ENCODE measurements around the gene TIMP2. TPM values are rescaled to one million over a fixed set of nuclear protein-coding genes. Genes with fewer than 3 reads are reported as not detected.

TIMP2 gene
- total and polyA plus RNA-seq, 2 of the 13 experiments (the other 11 are each of a cell fraction or from before 2014, with no cell fraction given): 3.8 to 8.5 TPM

DNA sequence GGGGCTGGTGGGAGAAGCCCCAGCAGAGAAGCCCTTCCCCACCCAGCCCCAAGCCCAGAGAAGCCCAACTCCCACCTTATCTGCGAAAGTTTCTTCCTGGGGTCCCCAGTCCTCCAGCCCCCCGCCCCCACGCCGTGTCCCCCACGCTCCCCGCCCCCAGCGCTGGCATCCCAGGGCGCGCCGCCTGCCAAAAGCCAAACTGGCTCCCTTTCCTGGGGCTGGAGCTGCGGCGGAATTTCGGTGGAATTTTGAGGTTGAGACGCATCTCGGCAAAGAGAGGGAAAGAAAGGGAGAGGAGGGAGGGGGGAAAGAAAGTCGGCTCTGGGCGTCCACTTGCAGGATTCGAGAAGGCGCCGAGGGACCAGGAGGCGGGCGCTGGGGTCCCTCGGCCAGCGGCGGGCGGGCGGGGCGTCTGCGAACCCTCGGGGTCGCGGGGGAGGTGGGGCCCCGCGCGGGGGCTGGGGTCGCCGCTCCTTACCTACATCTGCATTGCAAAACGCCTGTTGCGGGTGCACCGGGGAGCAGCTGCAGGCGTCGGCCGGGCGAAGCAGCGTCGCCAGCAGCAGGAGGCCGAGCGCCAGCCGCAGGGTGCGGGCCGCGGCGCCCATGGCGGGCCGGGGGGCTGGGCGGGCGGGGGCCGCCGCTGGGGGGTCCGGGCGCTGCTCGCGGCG is 571 bp downstream of the TIMP2 start (continued):
- TF ChIP-seq, protein P1, sequence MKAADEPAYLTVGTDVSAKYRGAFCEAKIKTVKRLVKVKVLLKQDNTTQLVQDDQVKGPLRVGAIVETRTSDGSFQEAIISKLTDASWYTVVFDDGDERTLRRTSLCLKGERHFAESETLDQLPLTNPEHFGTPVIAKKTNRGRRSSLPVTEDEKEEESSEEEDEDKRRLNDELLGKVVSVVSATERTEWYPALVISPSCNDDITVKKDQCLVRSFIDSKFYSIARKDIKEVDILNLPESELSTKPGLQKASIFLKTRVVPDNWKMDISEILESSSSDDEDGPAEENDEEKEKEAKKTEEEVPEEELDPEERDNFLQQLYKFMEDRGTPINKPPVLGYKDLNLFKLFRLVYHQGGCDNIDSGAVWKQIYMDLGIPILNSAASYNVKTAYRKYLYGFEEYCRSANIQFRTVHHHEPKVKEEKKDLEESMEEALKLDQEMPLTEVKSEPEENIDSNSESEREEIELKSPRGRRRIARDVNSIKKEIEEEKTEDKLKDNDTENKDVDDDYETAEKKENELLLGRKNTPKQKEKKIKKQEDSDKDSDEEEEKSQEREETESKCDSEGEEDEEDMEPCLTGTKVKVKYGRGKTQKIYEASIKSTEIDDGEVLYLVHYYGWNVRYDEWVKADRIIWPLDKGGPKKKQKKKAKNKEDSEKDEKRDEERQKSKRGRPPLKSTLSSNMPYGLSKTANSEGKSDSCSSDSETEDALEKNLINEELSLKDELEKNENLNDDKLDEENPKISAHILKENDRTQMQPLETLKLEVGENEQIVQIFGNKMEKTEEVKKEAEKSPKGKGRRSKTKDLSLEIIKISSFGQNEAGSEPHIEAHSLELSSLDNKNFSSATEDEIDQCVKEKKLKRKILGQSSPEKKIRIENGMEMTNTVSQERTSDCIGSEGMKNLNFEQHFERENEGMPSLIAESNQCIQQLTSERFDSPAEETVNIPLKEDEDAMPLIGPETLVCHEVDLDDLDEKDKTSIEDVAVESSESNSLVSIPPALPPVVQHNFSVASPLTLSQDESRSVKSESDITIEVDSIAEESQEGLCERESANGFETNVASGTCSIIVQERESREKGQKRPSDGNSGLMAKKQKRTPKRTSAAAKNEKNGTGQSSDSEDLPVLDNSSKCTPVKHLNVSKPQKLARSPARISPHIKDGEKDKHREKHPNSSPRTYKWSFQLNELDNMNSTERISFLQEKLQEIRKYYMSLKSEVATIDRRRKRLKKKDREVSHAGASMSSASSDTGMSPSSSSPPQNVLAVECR (CRISPR knock-in tag; IDR thresholded peaks at IDR 0.05; ENCODE audit: borderline replicate concordance): no peak
- TF ChIP-seq ZNF574 (CRISPR knock-in tag; IDR thresholded peaks at IDR 0.05) (0 out of 2 replicates have a peak, but pooled peaks have one; percentile 17), HDAC1 (CRISPR knock-in tag; IDR thresholded peaks at IDR 0.05) (0 out of 2 replicates have a peak, but pooled peaks have one; percentile 16), SKI (IDR thresholded peaks at IDR 0.05; ENCODE audit: partially characterized antibody) (no peak), MAX (IDR thresholded peaks at IDR 0.05) (peak; percentile 82), TSC22D2 (CRISPR knock-in tag; IDR thresholded peaks at IDR 0.05; ENCODE audit: borderline replicate concordance) (no peak), HES4 (CRISPR knock-in tag; IDR thresholded peaks at IDR 0.05; ENCODE audit: borderline replicate concordance) (no peak), MAF1 (CRISPR knock-in tag; IDR thresholded peaks at IDR 0.05; ENCODE audit: borderline replicate concordance) (no peak)
- TF ChIP-seq, protein P2, sequence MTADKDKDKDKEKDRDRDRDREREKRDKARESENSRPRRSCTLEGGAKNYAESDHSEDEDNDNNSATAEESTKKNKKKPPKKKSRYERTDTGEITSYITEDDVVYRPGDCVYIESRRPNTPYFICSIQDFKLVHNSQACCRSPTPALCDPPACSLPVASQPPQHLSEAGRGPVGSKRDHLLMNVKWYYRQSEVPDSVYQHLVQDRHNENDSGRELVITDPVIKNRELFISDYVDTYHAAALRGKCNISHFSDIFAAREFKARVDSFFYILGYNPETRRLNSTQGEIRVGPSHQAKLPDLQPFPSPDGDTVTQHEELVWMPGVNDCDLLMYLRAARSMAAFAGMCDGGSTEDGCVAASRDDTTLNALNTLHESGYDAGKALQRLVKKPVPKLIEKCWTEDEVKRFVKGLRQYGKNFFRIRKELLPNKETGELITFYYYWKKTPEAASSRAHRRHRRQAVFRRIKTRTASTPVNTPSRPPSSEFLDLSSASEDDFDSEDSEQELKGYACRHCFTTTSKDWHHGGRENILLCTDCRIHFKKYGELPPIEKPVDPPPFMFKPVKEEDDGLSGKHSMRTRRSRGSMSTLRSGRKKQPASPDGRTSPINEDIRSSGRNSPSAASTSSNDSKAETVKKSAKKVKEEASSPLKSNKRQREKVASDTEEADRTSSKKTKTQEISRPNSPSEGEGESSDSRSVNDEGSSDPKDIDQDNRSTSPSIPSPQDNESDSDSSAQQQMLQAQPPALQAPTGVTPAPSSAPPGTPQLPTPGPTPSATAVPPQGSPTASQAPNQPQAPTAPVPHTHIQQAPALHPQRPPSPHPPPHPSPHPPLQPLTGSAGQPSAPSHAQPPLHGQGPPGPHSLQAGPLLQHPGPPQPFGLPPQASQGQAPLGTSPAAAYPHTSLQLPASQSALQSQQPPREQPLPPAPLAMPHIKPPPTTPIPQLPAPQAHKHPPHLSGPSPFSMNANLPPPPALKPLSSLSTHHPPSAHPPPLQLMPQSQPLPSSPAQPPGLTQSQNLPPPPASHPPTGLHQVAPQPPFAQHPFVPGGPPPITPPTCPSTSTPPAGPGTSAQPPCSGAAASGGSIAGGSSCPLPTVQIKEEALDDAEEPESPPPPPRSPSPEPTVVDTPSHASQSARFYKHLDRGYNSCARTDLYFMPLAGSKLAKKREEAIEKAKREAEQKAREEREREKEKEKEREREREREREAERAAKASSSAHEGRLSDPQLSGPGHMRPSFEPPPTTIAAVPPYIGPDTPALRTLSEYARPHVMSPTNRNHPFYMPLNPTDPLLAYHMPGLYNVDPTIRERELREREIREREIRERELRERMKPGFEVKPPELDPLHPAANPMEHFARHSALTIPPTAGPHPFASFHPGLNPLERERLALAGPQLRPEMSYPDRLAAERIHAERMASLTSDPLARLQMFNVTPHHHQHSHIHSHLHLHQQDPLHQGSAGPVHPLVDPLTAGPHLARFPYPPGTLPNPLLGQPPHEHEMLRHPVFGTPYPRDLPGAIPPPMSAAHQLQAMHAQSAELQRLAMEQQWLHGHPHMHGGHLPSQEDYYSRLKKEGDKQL (CRISPR knock-in tag; IDR thresholded peaks at IDR 0.05; ENCODE audit: low read depth): no peak
- TF ChIP-seq, protein P3, sequence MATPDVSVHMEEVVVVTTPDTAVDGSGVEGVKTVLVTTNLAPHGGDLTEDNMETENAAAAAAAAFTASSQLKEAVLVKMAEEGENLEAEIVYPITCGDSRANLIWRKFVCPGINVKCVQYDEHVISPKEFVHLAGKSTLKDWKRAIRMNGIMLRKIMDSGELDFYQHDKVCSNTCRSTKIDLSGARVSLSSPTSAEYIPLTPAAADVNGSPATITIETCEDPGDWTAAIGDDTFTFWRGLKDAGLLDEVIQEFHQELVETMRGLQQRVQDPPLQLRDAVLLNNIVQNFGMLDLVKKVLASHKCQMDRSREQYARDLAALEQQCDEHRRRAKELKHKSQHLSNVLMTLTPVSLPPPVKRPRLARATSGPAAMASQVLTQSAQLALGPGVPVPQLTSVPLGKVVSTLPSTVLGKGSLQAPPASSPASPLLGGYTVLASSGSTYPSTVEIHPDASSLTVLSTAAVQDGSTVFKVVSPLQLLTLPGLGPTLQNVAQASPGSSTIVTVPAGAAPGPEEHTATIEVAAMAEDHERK (CRISPR knock-in tag; IDR thresholded peaks at IDR 0.05; ENCODE audit: low read depth): no peak
